Muscle of leg (tissue), 16 donors: ENCODE results near the gene XPO5. TPM values are rescaled to one million over a fixed set of nuclear protein-coding genes. Genes with fewer than 3 reads are reported as not detected.

Source experiments
- DNase-seq: peaks from one replicate; pipeline ENCODE4 v3.0.0; 2013
- H3K27ac ChIP-seq: one replicate; pipeline ENCODE4 v1.5.1; 2013; ENCODE audit warnings: mild to moderate bottlenecking, low read length, control low read depth
- H3K27me3 ChIP-seq: one replicate; pipeline ENCODE4 v1.6.1; 2013; ENCODE audit warnings: low read length; ENCODE audit not compliant: control insufficient read depth, insufficient read depth
- H3K36me3 ChIP-seq: one replicate; pipeline ENCODE4 v1.6.1; 2013; ENCODE audit warnings: low read length; ENCODE audit not compliant: control insufficient read depth, insufficient read depth
- H3K4me1 ChIP-seq: one replicate; pipeline ENCODE4 v1.6.1; 2013; ENCODE audit warnings: low read length; ENCODE audit not compliant: control insufficient read depth, insufficient read depth
- H3K4me3 ChIP-seq: one replicate; pipeline ENCODE4 v1.5.1; 2013; ENCODE audit warnings: low read length, control low read depth
- H3K9me3 ChIP-seq: replicated peaks from 2 replicates; pipeline ENCODE4 v1.6.1; 2013; ENCODE audit warnings: low read depth, low read length; ENCODE audit not compliant: control insufficient read depth
- WGBS: methylation state at CpG from one replicate; pipeline ENCODE4 v1.1.5; 2013; ENCODE audit warnings: missing lambda C conversion rate; ENCODE audit not compliant: insufficient coverage; 5-methylcytosine and 5-hydroxymethylcytosine counted together
- long read RNA-seq, 11 donors: transcript quantifications; one replicate each; lab custom pipeline, GENCODE V29; 2026
- polyA plus RNA-seq, 8 donors: library from polyadenylated mRNA; unstranded; fragments of 120-200 nt; gene quantifications; one replicate each; pipeline versions ENCODE4 v1.2.1 to v1.2.3, GENCODE V29; 2013; ENCODE audit warnings: inconsistent platforms in 1 of 8, low replicate concordance in 1 of 8; ENCODE audit not compliant: insufficient read length in 8 of 8, insufficient read depth in 1 of 8
- total RNA-seq: library from RNA; stranded (reverse); fragments of 120-200 nt; gene quantifications from one replicate; pipeline ENCODE4 v1.2.4, GENCODE V29; 2013

The XPO5 gene
- 17.2 TPM for total RNA-seq
- polyA plus RNA-seq = 10 to 100 TPM; 21.5 to 38.2 (median 25.5) TPM
- long read RNA-seq, donor 1, full-length matches to known transcripts = 1 of 1 reads
- long read RNA-seq, donor 1, partial matches to known transcripts = 0 of 1 reads
- long read RNA-seq, donor 1, other reads (novel, unspliced or antisense) = 0 of 1 reads
- long read RNA-seq, donor 2 = 0 reads
- long read RNA-seq, donor 3, full-length matches to known transcripts = 2 of 22 reads
- long read RNA-seq, donor 3, partial matches to known transcripts = 5 of 22 reads
- long read RNA-seq, donor 3, other reads (novel, unspliced or antisense) = 15 of 22 reads
- long read RNA-seq, donor 4, full-length matches to known transcripts = 1 of 1 reads
- long read RNA-seq, donor 4, partial matches to known transcripts = 0 of 1 reads
- long read RNA-seq, donor 4, other reads (novel, unspliced or antisense) = 0 of 1 reads
- long read RNA-seq, donor 5, full-length matches to known transcripts = 5 of 21 reads
- long read RNA-seq, donor 5, partial matches to known transcripts = 16 of 21 reads
- long read RNA-seq, donor 5, other reads (novel, unspliced or antisense) = 0 of 21 reads
- long read RNA-seq, donor 6, full-length matches to known transcripts = 3 of 26 reads
- long read RNA-seq, donor 6, partial matches to known transcripts = 14 of 26 reads
- long read RNA-seq, donor 6, other reads (novel, unspliced or antisense) = 9 of 26 reads
- long read RNA-seq, donor 7, partial matches to known transcripts = 0 of 1 reads
- long read RNA-seq, donor 7, other reads (novel, unspliced or antisense) = 0 of 1 reads
- long read RNA-seq, donor 8, partial matches to known transcripts = 0 of 1 reads
- long read RNA-seq, donor 8, other reads (novel, unspliced or antisense) = 0 of 1 reads
- long read RNA-seq, donor 9, full-length matches to known transcripts = 2 of 2 reads
- long read RNA-seq, donor 9, partial matches to known transcripts = 0 of 2 reads
- long read RNA-seq, donor 9, other reads (novel, unspliced or antisense) = 0 of 2 reads
- long read RNA-seq, donor 10 = 0 reads
- long read RNA-seq, donor 11, partial matches to known transcripts = 0 of 2 reads
- long read RNA-seq, donor 11, other reads (novel, unspliced or antisense) = 0 of 2 reads

DNA sequence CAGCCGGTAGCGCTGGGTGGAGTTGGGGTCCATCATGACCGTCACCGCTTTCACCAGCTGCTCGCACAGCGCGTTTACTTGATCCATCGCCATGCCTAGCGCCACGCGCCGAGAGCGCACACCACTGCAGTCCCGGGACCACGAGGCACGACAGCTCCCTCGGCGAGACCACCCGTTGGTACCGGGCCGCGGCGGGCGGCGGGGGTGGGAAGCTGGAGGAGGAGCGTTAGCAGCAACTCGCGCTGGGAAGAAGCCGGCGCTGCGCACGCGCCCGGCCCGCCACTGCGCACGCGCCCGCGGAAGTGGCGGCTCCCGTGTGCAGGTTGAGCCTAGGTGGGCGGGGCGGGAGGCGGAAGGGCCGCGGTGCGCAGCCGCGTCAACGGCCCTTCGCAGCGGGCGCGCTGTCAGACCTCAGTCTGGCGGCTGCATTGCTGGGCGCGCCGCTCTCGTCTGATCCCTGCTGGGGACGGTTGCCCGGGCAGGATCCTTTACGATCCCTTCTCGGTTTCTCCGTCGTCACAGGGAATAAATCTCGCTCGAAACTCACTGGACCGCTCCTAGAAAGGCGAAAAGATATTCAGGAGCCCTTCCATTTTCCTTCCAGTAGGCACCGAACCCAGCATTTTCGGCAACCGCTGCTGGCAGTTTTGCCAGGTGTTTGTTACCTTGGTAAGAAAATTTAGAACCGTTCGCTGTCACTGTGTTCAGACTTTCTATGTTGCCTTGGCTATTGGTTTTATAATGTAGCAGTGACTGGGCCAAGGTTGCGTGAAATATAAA lies at the start of gene XPO5, which contains the start of gene POLH:
XPO5 (minus strand) TSS at position 267 of the 780 bp plus-strand sequence; CDS start at position 93, 174 bp downstream.
POLH (plus strand) TSS at position 414 of the 780 bp plus-strand sequence. CDS start 6,135 bp downstream, outside the sequence.
- Histone ChIP-seq H3K4me1 (peaks cover 9% of the 10 kb centered on the region), H3K9me3 (no peaks in the 10 kb centered on the region), H3K36me3 (peaks cover 16% of the 10 kb centered on the region), H3K4me3 (peak within 1 kb of the TSS; percentile 98), H3K27ac (peak within 1 kb of the TSS; percentile 89), H3K27me3 (no peaks in the 10 kb centered on the region)
- under 1% methylated on average over 63 of the region's 76 CpGs for WGBS
- peak; percentile 96 for DNase-seq

- no peak for DNase-seq
- H3K4me3 ChIP-seq = no peak overlapping the region
- H3K27me3 ChIP-seq = no peaks in the 10 kb centered on the region
- H3K36me3 ChIP-seq = peaks cover 67% of the 10 kb centered on the region
- H3K9me3 ChIP-seq = no peaks in the 10 kb centered on the region
- no peak overlapping the region for H3K27ac ChIP-seq
- peaks cover 28% of the 10 kb centered on the region for H3K4me1 ChIP-seq
- 97% methylated on average over 10 of the region's 16 CpGs for WGBS
Measured at GRCh38 chr6:43625393-43625992, 49.7 kb upstream of the XPO5 start.

DNA sequence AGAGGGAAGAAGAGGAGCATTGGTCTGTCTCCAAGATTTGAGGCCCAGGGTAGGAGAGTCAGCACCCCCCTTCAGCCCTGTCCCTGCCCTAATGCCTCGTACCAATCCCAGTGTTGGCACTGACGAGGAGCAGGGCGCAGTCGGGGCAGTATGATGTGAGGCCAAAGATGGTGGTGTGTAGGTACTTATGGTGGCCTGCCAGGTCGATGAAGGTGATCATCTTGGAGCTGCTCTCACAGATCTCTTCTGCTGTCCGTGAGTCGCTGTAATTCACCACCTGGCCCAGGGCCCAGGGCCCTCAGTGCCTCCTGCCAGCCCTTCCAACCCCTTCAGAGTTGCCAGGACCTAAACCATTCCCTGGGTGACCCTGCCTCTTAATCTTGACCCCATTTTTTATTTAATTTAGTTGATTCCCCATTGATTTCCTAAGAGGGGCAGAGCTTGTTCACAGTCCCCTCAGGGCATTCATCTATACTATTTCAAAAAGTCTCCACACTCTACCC lies 49.0 kb upstream of the XPO5 start:
- no peaks in the 10 kb centered on the region for H3K27me3 ChIP-seq
- H3K27ac ChIP-seq = no peak overlapping the region
- H3K36me3 ChIP-seq = peaks cover 73% of the 10 kb centered on the region
- peaks cover 23% of the 10 kb centered on the region for H3K4me1 ChIP-seq
- WGBS = 93% methylated on average over 2 of the region's 7 CpGs
- no peak for DNase-seq
- no peak overlapping the region for H3K4me3 ChIP-seq
- no peaks in the 10 kb centered on the region for H3K9me3 ChIP-seq

GRCh38 chr6:43623880-43624785 lies 48.3 kb upstream of the XPO5 start:
- H3K27ac ChIP-seq = no peak overlapping the region
- H3K4me3 ChIP-seq = no peak overlapping the region
- no peaks in the 10 kb centered on the region for H3K9me3 ChIP-seq
- DNase-seq = no peak
- H3K36me3 ChIP-seq = peaks cover 75% of the 10 kb centered on the region
- WGBS = 92% methylated on average over 8 of the region's 12 CpGs
- H3K27me3 ChIP-seq = no peaks in the 10 kb centered on the region
- peaks cover 18% of the 10 kb centered on the region for H3K4me1 ChIP-seq

DNA sequence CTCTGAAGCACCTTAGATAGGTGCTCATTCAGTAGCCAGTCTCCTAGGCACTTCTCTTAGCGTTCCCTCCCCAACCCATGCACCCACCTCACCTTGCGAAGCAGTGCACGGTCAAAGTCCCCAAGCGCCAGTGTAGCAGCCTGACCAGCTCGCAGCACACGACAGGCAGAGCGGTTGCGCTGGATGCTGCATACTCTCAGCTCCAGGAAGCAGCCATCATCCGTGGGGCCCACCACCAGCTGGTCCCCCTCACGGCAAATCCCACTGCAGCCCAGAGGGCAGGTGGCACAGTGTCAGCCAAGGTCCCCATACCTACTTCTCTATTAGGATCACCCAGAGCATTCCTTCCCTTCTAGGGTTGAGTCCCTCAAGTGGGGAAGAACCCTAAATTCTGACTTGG lies 46.7 kb upstream of the XPO5 start:
- Histone ChIP-seq H3K27me3 (no peaks in the 10 kb centered on the region), H3K4me1 (peaks cover 9% of the 10 kb centered on the region), H3K36me3 (peaks cover 74% of the 10 kb centered on the region), H3K9me3 (no peaks in the 10 kb centered on the region), H3K4me3 (no peak overlapping the region), H3K27ac (no peak overlapping the region)
- DNase-seq = no peak
- WGBS = 91% methylated on average over 9 of the region's 10 CpGs

- DNase-seq = no peak
- WGBS = 89% methylated on average over 7 of the region's 10 CpGs
- Histone ChIP-seq H3K4me3 (no peak overlapping the region), H3K4me1 (peaks cover 2% of the 10 kb centered on the region), H3K27me3 (no peaks in the 10 kb centered on the region), H3K9me3 (no peaks in the 10 kb centered on the region), H3K27ac (no peak overlapping the region), H3K36me3 (peaks cover 70% of the 10 kb centered on the region)
Measured at GRCh38 chr6:43621836-43622180, 46.0 kb upstream of the XPO5 start.

GRCh38 chr6:43621078-43621835 lies 45.4 kb upstream of the XPO5 start:
- DNase-seq = no peak
- WGBS = 97% methylated on average over 10 of the region's 12 CpGs
- Histone ChIP-seq H3K4me3 (no peak overlapping the region), H3K9me3 (no peaks in the 10 kb centered on the region), H3K4me1 (no peaks in the 10 kb centered on the region), H3K27ac (no peak overlapping the region), H3K27me3 (no peaks in the 10 kb centered on the region), H3K36me3 (peaks cover 68% of the 10 kb centered on the region)
